ENCODE results near the gene FBN1. TPM values are rescaled to one million over a fixed set of nuclear protein-coding genes. Genes with fewer than 3 reads are reported as not detected.

The FBN1 gene
- total and polyA plus RNA-seq, 2 donors (not counting 3 experiments of a cell fraction or from before 2014, with no cell fraction given), result 107 to 111 TPM

DNA sequence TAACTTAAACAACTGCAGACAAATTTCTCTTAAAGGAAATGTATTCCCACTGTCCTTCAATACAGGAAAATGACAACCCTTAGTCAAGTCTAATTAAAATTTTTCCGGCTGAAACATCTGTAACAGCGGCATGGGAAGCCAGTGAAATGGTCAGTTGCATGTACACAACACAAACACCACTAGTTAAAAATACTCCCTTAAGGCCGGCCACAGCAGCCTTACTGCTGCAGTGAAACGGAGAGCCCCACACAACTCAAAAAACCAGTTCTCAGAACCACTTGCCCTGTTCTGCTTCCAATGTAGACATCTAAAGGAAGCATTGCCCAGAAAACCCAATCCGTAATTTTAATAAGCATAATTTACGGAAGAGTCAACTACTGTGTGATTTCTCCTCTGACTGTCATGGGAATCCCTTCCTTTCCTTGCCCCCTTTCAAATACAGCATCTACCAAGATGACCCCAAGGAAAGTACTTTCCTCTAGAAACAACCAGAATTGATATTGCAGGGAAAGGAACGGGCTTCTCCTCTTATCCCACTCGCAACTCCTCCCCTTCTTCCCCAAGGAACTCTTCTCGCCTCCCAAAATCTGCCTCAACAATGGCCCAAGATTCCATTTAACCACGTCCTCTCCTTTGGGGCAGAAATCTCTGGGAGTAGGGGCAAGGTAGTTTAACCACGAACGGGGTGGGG, 1.6 kb downstream of the FBN1 start:
- no TSS peak for BruUV-seq (replicated peaks)
- DNase-seq (ENCODE audit: low read depth, low spot score), result peak; percentile 48
- Histone ChIP-seq H2AFZ (ENCODE audit: low read depth, low read length) (peak overlapping the region; percentile 93), H3K27ac (ENCODE audit: insufficient read depth, low read depth, low read length) (peak overlapping the region; percentile 70), H3K9me1 (replicated peaks; ENCODE audit: control insufficient read depth, extremely low read depth, insufficient read depth, low read length) (no peaks in the 10 kb centered on the region), H4K20me1 (replicated peaks; ENCODE audit: control insufficient read depth, extremely low read depth, insufficient read depth, low read length) (no peaks in the 10 kb centered on the region), H3K79me2 (ENCODE audit: control insufficient read depth, insufficient read depth, low read length) (peaks cover 13% of the 10 kb centered on the region), H3K9ac (replicated peaks; ENCODE audit: extremely low read depth, insufficient read depth, low read length) (peak overlapping the region; percentile 86), H3K27me3 (ENCODE audit: control insufficient read depth in 2 of 2, insufficient read depth in 2 of 2, low read length in 2 of 2) (no peaks in the 10 kb centered on the region), H3K9me3 (replicated peaks; ENCODE audit: control insufficient read depth, insufficient read depth, low read length) (no peaks in the 10 kb centered on the region), H3K4me1 (ENCODE audit: control insufficient read depth, extremely low read depth, insufficient read depth, low read length) (peaks cover 34% of the 10 kb centered on the region), H3K4me3 (replicated peaks in 1 of 3; ENCODE audit: insufficient read depth in 1 of 3, low read depth in 1 of 3, low read length in 3 of 3) (peak overlapping the region; percentile 50 to 92 (median 77)), H3K4me2 (ENCODE audit: insufficient read depth, low read length) (peak overlapping the region; percentile 98), H3K36me3 (ENCODE audit: control insufficient read depth in 2 of 2, extremely low read depth in 1 of 2, insufficient read depth in 2 of 2, low read length in 2 of 2) (no peaks in the 10 kb centered on the region)
- TF ChIP-seq POLR2A (IDR thresholded peaks at IDR 0.05; ENCODE audit: low read depth, low read length), result no peak
- no peak for TF ChIP-seq EZH2 (IDR thresholded peaks at IDR 0.05; ENCODE audit: borderline replicate concordance, low read depth, low read length, severe bottlenecking)
- no peak for TF ChIP-seq JUN (IDR thresholded peaks at IDR 0.05; ENCODE audit: borderline replicate concordance, insufficient read depth, insufficient read length, low read depth)
- TF ChIP-seq MYC (IDR thresholded peaks at IDR 0.05; ENCODE audit: low read depth, low read length), result no peak
- TF ChIP-seq, protein P1, sequence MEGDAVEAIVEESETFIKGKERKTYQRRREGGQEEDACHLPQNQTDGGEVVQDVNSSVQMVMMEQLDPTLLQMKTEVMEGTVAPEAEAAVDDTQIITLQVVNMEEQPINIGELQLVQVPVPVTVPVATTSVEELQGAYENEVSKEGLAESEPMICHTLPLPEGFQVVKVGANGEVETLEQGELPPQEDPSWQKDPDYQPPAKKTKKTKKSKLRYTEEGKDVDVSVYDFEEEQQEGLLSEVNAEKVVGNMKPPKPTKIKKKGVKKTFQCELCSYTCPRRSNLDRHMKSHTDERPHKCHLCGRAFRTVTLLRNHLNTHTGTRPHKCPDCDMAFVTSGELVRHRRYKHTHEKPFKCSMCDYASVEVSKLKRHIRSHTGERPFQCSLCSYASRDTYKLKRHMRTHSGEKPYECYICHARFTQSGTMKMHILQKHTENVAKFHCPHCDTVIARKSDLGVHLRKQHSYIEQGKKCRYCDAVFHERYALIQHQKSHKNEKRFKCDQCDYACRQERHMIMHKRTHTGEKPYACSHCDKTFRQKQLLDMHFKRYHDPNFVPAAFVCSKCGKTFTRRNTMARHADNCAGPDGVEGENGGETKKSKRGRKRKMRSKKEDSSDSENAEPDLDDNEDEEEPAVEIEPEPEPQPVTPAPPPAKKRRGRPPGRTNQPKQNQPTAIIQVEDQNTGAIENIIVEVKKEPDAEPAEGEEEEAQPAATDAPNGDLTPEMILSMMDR (IDR thresholded peaks at IDR 0.05; ENCODE audit: extremely low read depth in 1 of 2, insufficient read depth in 1 of 2, low read depth in 1 of 2, low read length in 2 of 2), result no peak
- no peak for TF ChIP-seq FOS (IDR thresholded peaks at IDR 0.05; ENCODE audit: borderline replicate concordance, insufficient read depth, low read length)
- no peak for TF ChIP-seq GATA2 (IDR thresholded peaks at IDR 0.05; ENCODE audit: insufficient read depth, insufficient read length, low read depth, low read length)
- TF ChIP-seq, protein P2, sequence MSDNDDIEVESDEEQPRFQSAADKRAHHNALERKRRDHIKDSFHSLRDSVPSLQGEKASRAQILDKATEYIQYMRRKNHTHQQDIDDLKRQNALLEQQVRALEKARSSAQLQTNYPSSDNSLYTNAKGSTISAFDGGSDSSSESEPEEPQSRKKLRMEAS (IDR thresholded peaks at IDR 0.05; ENCODE audit: insufficient read depth, insufficient read length), result no peak
- TF ChIP-seq POLR2AphosphoS5 (IDR thresholded peaks at IDR 0.05; ENCODE audit: insufficient read depth, low read depth, low read length), result no peak
- peak; percentile 72 for FAIRE-seq
- POLR2A ChIA-PET, result no interaction called here
- dilution Hi-C loops (cut with MboI; ENCODE audit: extremely low pct_ligation_motif_present, low sequenced_read_pairs) (no loop called here), intact Hi-C loops (cut with micrococcal nuclease) (loop anchor here (1.0 to 10.0 kb wide), 7 partner anchors 51 to 211 kb away; no protein-coding TSS in a partner anchor)
- CTCF ChIA-PET, result interaction anchor here (1.6 to 1.7 kb wide), 2 partner anchors 157 to 286 kb away, joined by 7 to 11 read pairs; no protein-coding TSS in a partner anchor

All from endothelial cell of umbilical vein (primary cell).